H9 (cell line): ENCODE results near the gene NDUFA5. TPM values are rescaled to one million over a fixed set of nuclear protein-coding genes. Genes with fewer than 3 reads are reported as not detected.

Experiments used
- DNase-seq: peaks from one replicate; pipeline ENCODE4 v3.0.0-alpha.2; 2017
- H2AFZ ChIP-seq: one replicate; pipeline ENCODE4 v1.6.1; 2013; ENCODE audit warnings: mild to moderate bottlenecking, low read length, control low read depth, moderate library complexity
- H2AK5ac ChIP-seq: 2 replicates; pipeline ENCODE4 v1.6.1; 2013; ENCODE audit warnings: low read length, control low read depth, mixed read lengths; ENCODE audit not compliant: insufficient read length
- H2BK120ac ChIP-seq: one replicate; pipeline ENCODE4 v1.6.1; 2013; ENCODE audit warnings: low read depth, mild to moderate bottlenecking, low read length, control low read depth, inconsistent platforms; ENCODE audit not compliant: poor library complexity, severe bottlenecking
- H2BK12ac ChIP-seq: 2 replicates; pipeline ENCODE4 v1.6.1; 2013; ENCODE audit warnings: low read length, control low read depth, mixed read lengths, low read depth; ENCODE audit not compliant: insufficient read length
- H2BK15ac ChIP-seq: 2 replicates; pipeline ENCODE4 v1.6.1; 2013; ENCODE audit warnings: low read depth, low read length, control low read depth
- H2BK20ac ChIP-seq: one replicate; pipeline ENCODE4 v1.6.1; 2013; ENCODE audit warnings: low read depth, mild to moderate bottlenecking, low read length, control low read depth, inconsistent platforms; ENCODE audit not compliant: poor library complexity, severe bottlenecking
- H2BK5ac ChIP-seq: 2 replicates; pipeline ENCODE4 v1.6.1; 2013; ENCODE audit warnings: low read length, control low read depth, mixed read lengths; ENCODE audit not compliant: insufficient read length
- H3K14ac ChIP-seq: 2 replicates; pipeline ENCODE4 v1.6.1; 2013; ENCODE audit warnings: low read length, control low read depth; ENCODE audit not compliant: insufficient read depth
- H3K18ac ChIP-seq: 2 replicates; pipeline ENCODE4 v1.6.1; 2013; ENCODE audit warnings: low read depth, mild to moderate bottlenecking, mixed read lengths, low read length, control low read depth; ENCODE audit not compliant: insufficient read length
- H3K23ac ChIP-seq: 2 replicates; pipeline ENCODE4 v1.6.1; 2013; ENCODE audit warnings: low read length, control low read depth, mixed read lengths, low read depth; ENCODE audit not compliant: insufficient read length
- H3K23me2 ChIP-seq: 2 replicates; pipeline ENCODE4 v1.6.1; 2013; ENCODE audit warnings: low read depth, mild to moderate bottlenecking, mixed read lengths, low read length, control low read depth; ENCODE audit not compliant: insufficient read length, poor library complexity, severe bottlenecking
- H3K27ac ChIP-seq: 2 replicates; pipeline ENCODE4 v1.5.1; 2013; ENCODE audit warnings: low read length, control low read depth, mixed read lengths, low read depth; ENCODE audit not compliant: insufficient read length
- H3K27me3 ChIP-seq: 2 replicates; pipeline ENCODE4 v1.6.1; 2013; ENCODE audit warnings: low read length, control low read depth, inconsistent platforms; ENCODE audit not compliant: insufficient read depth
- H3K4ac ChIP-seq: 2 replicates; pipeline ENCODE4 v1.6.1; 2013; ENCODE audit warnings: low read depth, mild to moderate bottlenecking, control low read depth, inconsistent platforms, low read length, moderate library complexity
- H3K4me1 ChIP-seq: 2 replicates; pipeline ENCODE4 v1.6.1; 2013; ENCODE audit warnings: low read length, control low read depth, inconsistent platforms; ENCODE audit not compliant: insufficient read depth
- H3K4me2 ChIP-seq: 2 replicates; pipeline ENCODE4 v1.6.1; 2013; ENCODE audit warnings: low read length, control low read depth, mixed read lengths; ENCODE audit not compliant: insufficient read length, insufficient read depth
- H3K56ac ChIP-seq: 2 replicates; pipeline ENCODE4 v1.6.1; 2013; ENCODE audit warnings: low read depth, mild to moderate bottlenecking, mixed read lengths, low read length, control low read depth; ENCODE audit not compliant: insufficient read length
- H3K79me1 ChIP-seq: 2 replicates; pipeline ENCODE4 v1.6.1; 2013; ENCODE audit warnings: low read depth, mild to moderate bottlenecking, moderate library complexity, low read length, control low read depth, inconsistent platforms; ENCODE audit not compliant: insufficient read depth, poor library complexity, severe bottlenecking
- H3K79me2 ChIP-seq: 2 replicates; pipeline ENCODE4 v1.6.1; 2013; ENCODE audit warnings: low read length, control low read depth, inconsistent platforms; ENCODE audit not compliant: insufficient read depth
- H3K9ac ChIP-seq: 2 replicates; pipeline ENCODE4 v1.6.1; 2013; ENCODE audit warnings: low read length, control low read depth, mixed read lengths; ENCODE audit not compliant: insufficient read length; ENCODE audit errors: extremely low read depth
- H3K9me3 ChIP-seq: one replicate; pipeline ENCODE4 v1.6.1; 2013; ENCODE audit warnings: low read depth, low read length, inconsistent platforms; ENCODE audit not compliant: control insufficient read depth
- H3T11ph ChIP-seq: one replicate; pipeline ENCODE4 v1.6.1; 2013; ENCODE audit warnings: mild to moderate bottlenecking, low read length, control low read depth, inconsistent platforms
- H4K20me1 ChIP-seq: one replicate; pipeline ENCODE4 v1.6.1; 2013; ENCODE audit not compliant: control insufficient read depth, insufficient read length, insufficient read depth
- H4K5ac ChIP-seq: 2 replicates; pipeline ENCODE4 v1.6.1; 2013; ENCODE audit warnings: low read depth, mild to moderate bottlenecking, mixed read lengths, low read length, control low read depth; ENCODE audit not compliant: insufficient read length
- H4K8ac ChIP-seq: replicated peaks from 2 replicates; pipeline ENCODE4 v1.6.1; 2013; ENCODE audit warnings: low read length, control low read depth, mixed read lengths, low read depth; ENCODE audit not compliant: insufficient read length
- H4K91ac ChIP-seq: 2 replicates; pipeline ENCODE4 v1.6.1; 2013; ENCODE audit warnings: low read depth, mild to moderate bottlenecking, moderate library complexity, mixed read lengths, low read length, control low read depth; ENCODE audit not compliant: insufficient read length
- H3K27ac Mint-ChIP-seq, 3 experiments: 2 replicates in 2 of 3; 3 replicates in 1 of 3; pipeline ENCODE4 v1.8.0; 2020 to 2021; ENCODE audit warnings: mixed read lengths in 3 of 3, mild to moderate bottlenecking in 1 of 3, moderate library complexity in 1 of 3
- H3K27me3 Mint-ChIP-seq: 2 replicates; pipeline ENCODE4 v1.8.0; 2021; ENCODE audit warnings: low read depth, mild to moderate bottlenecking, moderate library complexity, mixed read lengths
- H3K36me3 Mint-ChIP-seq, 3 experiments: 2 replicates in 2 of 3; 3 replicates in 1 of 3; pipeline ENCODE4 v1.8.0; 2020 to 2021; ENCODE audit warnings: low read depth in 3 of 3, mixed read lengths in 3 of 3; ENCODE audit not compliant: insufficient read depth in 1 of 3
- H3K4me1 Mint-ChIP-seq, 2 experiments: 2 replicates each; pipeline ENCODE4 v1.8.0; 2020; ENCODE audit warnings: mixed read lengths in 2 of 2
- H3K4me3 Mint-ChIP-seq, 2 experiments: 2 replicates in 1 of 2; 3 replicates in 1 of 2; pipeline ENCODE4 v1.8.0; 2020 to 2021; ENCODE audit warnings: mild to moderate bottlenecking in 2 of 2, mixed read lengths in 2 of 2, moderate library complexity in 1 of 2
- H3K9me3 Mint-ChIP-seq, 2 experiments: 2 replicates in 1 of 2; 3 replicates in 1 of 2; pipeline ENCODE4 v1.8.0; 2020; ENCODE audit warnings: mild to moderate bottlenecking in 2 of 2, mixed read lengths in 2 of 2, moderate library complexity in 1 of 2
- CTCF ChIP-seq: fragments of 200-600 bp; sonication (generic); conservative IDR thresholded peaks from 3 replicates; pipeline ENCODE4 v1.8.0; 2021; ENCODE audit warnings: antibody characterized with exemption, mild to moderate bottlenecking
- WGBS: extraction: QIAGEN DNeasy Blood & Tissue Kit; methylation state at CpG from one replicate; pipeline ENCODE4 v1.1.7; 2013; ENCODE audit warnings: missing lambda C conversion rate, low lambda C conversion rate, mixed read lengths; ENCODE audit not compliant: insufficient read length; ENCODE audit errors: extremely low coverage; 5-methylcytosine and 5-hydroxymethylcytosine counted together
- total RNA-seq: library from RNA; stranded (reverse); gene quantifications from 2 replicates; pipeline ENCODE4 v1.2.1, GENCODE V29; 2021

NDUFA5 gene
- total RNA-seq, 1 experiment from 2014 or later = 76.5 TPM

- H3K79me1 ChIP-seq = no peaks in the 10 kb centered on the region
- no peak overlapping the region for H4K5ac ChIP-seq
- H3K36me3 Mint-ChIP-seq = no peaks in the 10 kb centered on the region
- no peaks in the 10 kb centered on the region for H4K20me1 ChIP-seq
- H2BK12ac ChIP-seq = no peak overlapping the region
- no peaks in the 10 kb centered on the region for H3K4me1 ChIP-seq
- peaks cover 5% of the 10 kb centered on the region for H3K23me2 ChIP-seq
- H3K9me3 Mint-ChIP-seq = no peaks in the 10 kb centered on the region
- H2BK5ac ChIP-seq = no peak overlapping the region
- WGBS = no CpG with 5 or more reads among the region's 9 CpGs
- no peak overlapping the region for H2AK5ac ChIP-seq
- peak overlapping the region; percentile 91 for H3K4me2 ChIP-seq
- no peak overlapping the region for H4K91ac ChIP-seq
- no peak for DNase-seq
- H3K14ac ChIP-seq = no peak overlapping the region
- no peak for TF ChIP-seq CTCF
- no peak overlapping the region for H2BK15ac ChIP-seq
- no peak overlapping the region for H3K9ac ChIP-seq
- H3K27me3 ChIP-seq = no peaks in the 10 kb centered on the region
- no peak overlapping the region for H3K56ac ChIP-seq
- peaks cover 17 to 19% of the 10 kb centered on the region in 2 experiments for H3K4me1 Mint-ChIP-seq
- H3K4me3 Mint-ChIP-seq = peak overlapping the region; percentile 92 to 95
- H3K79me2 ChIP-seq = no peaks in the 10 kb centered on the region
- peaks cover 15% of the 10 kb centered on the region for H3K27me3 Mint-ChIP-seq
- H4K8ac ChIP-seq = no peak overlapping the region
- no peak overlapping the region for H3K4ac ChIP-seq
- no peaks in the 10 kb centered on the region for H3K9me3 ChIP-seq
- H2BK20ac ChIP-seq = no peak overlapping the region
- H3K18ac ChIP-seq = no peak overlapping the region
- H2AFZ ChIP-seq = no peak overlapping the region
- H3K23ac ChIP-seq = no peak overlapping the region
- no peak overlapping the region for H2BK120ac ChIP-seq
- H3T11ph ChIP-seq = no peak overlapping the region
- H3K27ac ChIP-seq = no peak overlapping the region
- 0 out of 7 replicates have a peak overlapping the region, but pooled peaks of 1 of the 3 experiments have one; percentile 62 for H3K27ac Mint-ChIP-seq
Observed at GRCh38 chr7:123533929-123534382, 23.7 kb downstream of the NDUFA5 start.
